ENCODE data around the gene APBA2.
"Not testable (repeated sequence)": the region's sequence is repeated elsewhere in the genome, so short reads cannot be mapped to it uniquely, and the experiment has no call there.

Gene APBA2

DNA sequence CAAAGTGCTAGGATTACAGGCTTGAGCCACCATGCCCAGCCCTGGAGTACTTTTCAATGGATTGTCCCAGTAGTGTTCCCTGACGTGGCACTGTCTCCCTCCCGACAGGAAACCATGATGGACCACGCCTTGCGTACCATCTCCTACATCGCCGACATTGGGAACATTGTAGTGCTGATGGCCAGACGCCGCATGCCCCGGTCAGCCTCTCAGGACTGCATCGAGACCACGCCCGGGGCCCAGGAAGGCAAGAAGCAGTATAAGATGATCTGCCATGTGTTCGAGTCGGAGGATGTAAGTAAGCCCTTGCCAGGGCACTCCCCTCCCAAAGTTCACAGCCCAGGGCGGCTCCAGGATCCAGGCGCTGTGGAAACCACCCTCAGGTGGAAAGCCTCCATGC is 215.7 kb downstream of the APBA2 start:
- Histone ChIP-seq H3K9me3 (ENCODE audit: control insufficient read depth, low read length) (no peaks in the 10 kb centered on the region), H4K8ac (ENCODE audit: low read length) (no peak overlapping the region), H2AFZ (ENCODE audit: low read depth, low read length) (no peak overlapping the region), H2BK120ac (ENCODE audit: low read depth, low read length) (no peak overlapping the region), H3K27ac (ENCODE audit: low read length, poor library complexity, severe bottlenecking) (no peak overlapping the region), H3K79me1 (replicated peaks; ENCODE audit: low read length, poor library complexity, severe bottlenecking) (no peaks in the 10 kb centered on the region), H2AK5ac (ENCODE audit: low read length, severe bottlenecking) (no peak overlapping the region), H3K4me3 (ENCODE audit: insufficient read depth in 1 of 2, low read depth in 1 of 2, low read length in 2 of 2) (no peak overlapping the region), H3K9ac (ENCODE audit: low read length) (no peak overlapping the region), H3K27me3 (ENCODE audit: control insufficient read depth in 1 of 2, insufficient read depth in 1 of 2, low read length in 2 of 2) (peaks cover 0 to 18% of the 10 kb centered on the region in 2 experiments), H3K36me3 (ENCODE audit: control insufficient read depth in 1 of 2, insufficient read depth in 2 of 2, low read depth in 1 of 2, low read length in 2 of 2) (peaks cover 0 to 9% of the 10 kb centered on the region in 2 experiments), H2BK5ac (ENCODE audit: low read depth, low read length, poor library complexity, severe bottlenecking) (no peak overlapping the region), H2BK12ac (ENCODE audit: low read length in 2 of 2) (no peak overlapping the region), H4K91ac (ENCODE audit: low read length) (no peak overlapping the region), H3K23ac (ENCODE audit: low read length in 2 of 2) (no peak overlapping the region), H3K4me2 (ENCODE audit: low read length, poor library complexity, severe bottlenecking) (no peak overlapping the region), H3K4me1 (ENCODE audit: control insufficient read depth, insufficient read depth, low read depth, low read length) (peaks cover 12% of the 10 kb centered on the region), H3K14ac (ENCODE audit: low read length in 2 of 2) (no peak overlapping the region), H3K4ac (ENCODE audit: low read depth in 1 of 2, low read length in 2 of 2) (no peak overlapping the region), H3K18ac (ENCODE audit: low read depth in 1 of 2, low read length in 2 of 2) (no peak overlapping the region), H2BK15ac (ENCODE audit: low read depth, poor library complexity, severe bottlenecking) (no peak overlapping the region)
- no peak for DNase-seq
- WGBS = 98% methylated on average over 16 of the region's 16 CpGs

- 78% methylated on average over 10 of the region's 10 CpGs for WGBS
- Histone ChIP-seq H3K27me3 (ENCODE audit: control insufficient read depth in 1 of 2, insufficient read depth in 1 of 2, low read length in 2 of 2) (peaks cover 0 to 18% of the 10 kb centered on the region in 2 experiments), H3K4me1 (ENCODE audit: control insufficient read depth, insufficient read depth, low read depth, low read length) (peaks cover 12% of the 10 kb centered on the region)
- H3K23ac ChIP-seq (ENCODE audit: low read length in 2 of 2); H3K36me3 ChIP-seq (ENCODE audit: control insufficient read depth in 1 of 2, insufficient read depth in 2 of 2, low read depth in 1 of 2, low read length in 2 of 2); H3K4ac ChIP-seq (ENCODE audit: low read depth in 1 of 2, low read length in 2 of 2); H2BK120ac ChIP-seq (ENCODE audit: low read depth, low read length); H3K27ac ChIP-seq (ENCODE audit: low read length, poor library complexity, severe bottlenecking); H3K9me3 ChIP-seq (ENCODE audit: control insufficient read depth, low read length); H2AFZ ChIP-seq (ENCODE audit: low read depth, low read length); H3K4me2 ChIP-seq (ENCODE audit: low read length, poor library complexity, severe bottlenecking); H3K4me3 ChIP-seq (ENCODE audit: insufficient read depth in 1 of 2, low read depth in 1 of 2, low read length in 2 of 2); H4K91ac ChIP-seq (ENCODE audit: low read length); H4K8ac ChIP-seq (ENCODE audit: low read length); H3K9ac ChIP-seq (ENCODE audit: low read length); H2BK12ac ChIP-seq (ENCODE audit: low read length in 2 of 2); H3K18ac ChIP-seq (ENCODE audit: low read depth in 1 of 2, low read length in 2 of 2); H2BK5ac ChIP-seq (ENCODE audit: low read depth, low read length, poor library complexity, severe bottlenecking); H2BK15ac ChIP-seq (ENCODE audit: low read depth, poor library complexity, severe bottlenecking); H3K14ac ChIP-seq (ENCODE audit: low read length in 2 of 2); H3K79me1 ChIP-seq (replicated peaks; ENCODE audit: low read length, poor library complexity, severe bottlenecking); H2AK5ac ChIP-seq (ENCODE audit: low read length, severe bottlenecking): not testable (repeated sequence)
- DNase-seq = peak; percentile 54
Observed at GRCh38 chr15:29102173-29102794, 216.5 kb downstream of the APBA2 start.

GRCh38 chr15:29102911-29103823 is 217.4 kb downstream of the APBA2 start:
- peak overlapping the region in 1 of 2 experiments; percentile 77 for H3K18ac ChIP-seq (ENCODE audit: low read depth in 1 of 2, low read length in 2 of 2)
- H3K36me3 ChIP-seq (ENCODE audit: control insufficient read depth in 1 of 2, insufficient read depth in 2 of 2, low read depth in 1 of 2, low read length in 2 of 2) = peaks cover 0 to 15% of the 10 kb centered on the region in 2 experiments
- H2AK5ac ChIP-seq (ENCODE audit: low read length, severe bottlenecking) = no peak overlapping the region
- H3K4me1 ChIP-seq (ENCODE audit: control insufficient read depth, insufficient read depth, low read depth, low read length) = peaks cover 14% of the 10 kb centered on the region
- WGBS = 46% methylated on average over 39 of the region's 51 CpGs
- no peak overlapping the region for H3K27ac ChIP-seq (ENCODE audit: low read length, poor library complexity, severe bottlenecking)
- peak overlapping the region; percentile 41 to 62 for H3K4me3 ChIP-seq (ENCODE audit: insufficient read depth in 1 of 2, low read depth in 1 of 2, low read length in 2 of 2)
- no peak overlapping the region for H2BK120ac ChIP-seq (ENCODE audit: low read depth, low read length)
- peak overlapping the region; percentile 66 for H3K9ac ChIP-seq (ENCODE audit: low read length)
- peak overlapping the region; percentile 80 for H3K4me2 ChIP-seq (ENCODE audit: low read length, poor library complexity, severe bottlenecking)
- no peak overlapping the region for H3K14ac ChIP-seq (ENCODE audit: low read length in 2 of 2)
- peak overlapping the region; percentile 66 for H4K8ac ChIP-seq (ENCODE audit: low read length)
- H2BK15ac ChIP-seq (ENCODE audit: low read depth, poor library complexity, severe bottlenecking) = no peak overlapping the region
- peak overlapping the region in 1 of 2 experiments; percentile 61 for H2BK12ac ChIP-seq (ENCODE audit: low read length in 2 of 2)
- no peak overlapping the region for H2BK5ac ChIP-seq (ENCODE audit: low read depth, low read length, poor library complexity, severe bottlenecking)
- DNase-seq = no peak
- no peaks in the 10 kb centered on the region for H3K79me1 ChIP-seq (replicated peaks; ENCODE audit: low read length, poor library complexity, severe bottlenecking)
- peak overlapping the region in 1 of 2 experiments; percentile 26 for H3K4ac ChIP-seq (ENCODE audit: low read depth in 1 of 2, low read length in 2 of 2)
- H3K9me3 ChIP-seq (ENCODE audit: control insufficient read depth, low read length) = no peaks in the 10 kb centered on the region
- peak overlapping the region; percentile 70 for H2AFZ ChIP-seq (ENCODE audit: low read depth, low read length)
- H4K91ac ChIP-seq (ENCODE audit: low read length) = no peak overlapping the region
- peaks cover 0 to 15% of the 10 kb centered on the region in 2 experiments for H3K27me3 ChIP-seq (ENCODE audit: control insufficient read depth in 1 of 2, insufficient read depth in 1 of 2, low read length in 2 of 2)
- no peak overlapping the region for H3K23ac ChIP-seq (ENCODE audit: low read length in 2 of 2)
